Lower leg skin (tissue), 3 donors: ENCODE results near the gene ZNF613.

Source experiments
- POLR2A ChIP-seq, 2 donors: fragments of 450-650 bp; IDR thresholded peaks; one replicate each; pipeline ENCODE4 v1.6.1; 2016 to 2017; ENCODE audit warnings: antibody characterized with exemption in 2 of 2, mild to moderate bottlenecking in 1 of 2, moderate library complexity in 1 of 2
- TF ChIP-seq, protein P1 (sequence below), 3 donors: fragments of 450-650 bp; IDR thresholded peaks; one replicate each; pipeline ENCODE4 v1.5.1; 2016; ENCODE audit warnings: antibody characterized with exemption in 3 of 3, mild to moderate bottlenecking in 3 of 3, moderate library complexity in 2 of 3

DNA sequence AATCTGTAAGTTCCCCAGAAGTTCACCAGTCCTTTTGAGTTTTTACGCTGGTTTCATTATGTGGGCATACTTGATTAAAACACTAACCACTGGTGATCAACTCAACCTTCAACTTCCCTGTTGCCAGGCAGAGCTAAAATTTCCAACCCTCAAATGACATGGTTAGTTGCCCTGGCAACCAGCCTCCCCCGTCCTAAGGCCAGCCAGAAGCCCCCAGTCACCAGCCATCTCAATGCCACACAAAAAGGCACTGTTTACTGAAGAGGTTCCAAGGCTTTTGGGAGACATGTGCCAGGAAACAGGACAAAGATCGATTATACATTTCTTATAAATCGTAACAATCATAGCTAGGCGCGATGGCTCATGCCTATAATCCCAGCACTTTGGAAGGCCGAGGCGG is 24.1 kb upstream of the ZNF613 start:
- TF ChIP-seq, protein P1, sequence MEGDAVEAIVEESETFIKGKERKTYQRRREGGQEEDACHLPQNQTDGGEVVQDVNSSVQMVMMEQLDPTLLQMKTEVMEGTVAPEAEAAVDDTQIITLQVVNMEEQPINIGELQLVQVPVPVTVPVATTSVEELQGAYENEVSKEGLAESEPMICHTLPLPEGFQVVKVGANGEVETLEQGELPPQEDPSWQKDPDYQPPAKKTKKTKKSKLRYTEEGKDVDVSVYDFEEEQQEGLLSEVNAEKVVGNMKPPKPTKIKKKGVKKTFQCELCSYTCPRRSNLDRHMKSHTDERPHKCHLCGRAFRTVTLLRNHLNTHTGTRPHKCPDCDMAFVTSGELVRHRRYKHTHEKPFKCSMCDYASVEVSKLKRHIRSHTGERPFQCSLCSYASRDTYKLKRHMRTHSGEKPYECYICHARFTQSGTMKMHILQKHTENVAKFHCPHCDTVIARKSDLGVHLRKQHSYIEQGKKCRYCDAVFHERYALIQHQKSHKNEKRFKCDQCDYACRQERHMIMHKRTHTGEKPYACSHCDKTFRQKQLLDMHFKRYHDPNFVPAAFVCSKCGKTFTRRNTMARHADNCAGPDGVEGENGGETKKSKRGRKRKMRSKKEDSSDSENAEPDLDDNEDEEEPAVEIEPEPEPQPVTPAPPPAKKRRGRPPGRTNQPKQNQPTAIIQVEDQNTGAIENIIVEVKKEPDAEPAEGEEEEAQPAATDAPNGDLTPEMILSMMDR (IDR thresholded peaks at IDR 0.05) = no peak
- TF ChIP-seq POLR2A (IDR thresholded peaks at IDR 0.05) = no peak
